ENCODE measurements around the gene DOCK2.

DNA sequence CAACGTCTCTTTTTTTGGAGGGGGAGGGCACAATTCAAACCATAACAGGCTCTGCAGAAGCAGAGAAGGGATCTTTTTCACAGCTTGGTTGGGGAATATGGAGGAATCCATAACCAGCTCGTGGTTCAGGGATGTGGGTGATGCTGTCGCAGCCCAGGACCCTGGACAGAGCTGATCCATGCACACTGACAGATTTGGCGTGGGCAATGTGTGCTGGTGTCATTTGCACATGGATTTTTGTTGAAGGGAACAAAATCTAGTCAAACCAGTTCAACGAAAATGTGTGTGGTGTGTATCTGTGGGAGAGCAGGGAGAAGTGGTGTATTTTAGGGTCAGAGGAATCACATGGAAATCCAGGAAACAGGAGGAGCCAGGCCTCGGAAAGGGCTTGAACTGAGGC lies 4.2 kb downstream of the DOCK2 start:
- TF ChIP-seq CTCF (IDR thresholded peaks at IDR 0.05; ENCODE audit: control extremely low read depth in 1 of 3, insufficient read depth in 1 of 3, low read depth in 1 of 3, low read length in 3 of 3) = no peak
- TF ChIP-seq BCL11A (IDR thresholded peaks at IDR 0.05; ENCODE audit: low read depth in 2 of 2, low read length in 2 of 2) = no peak
- TF ChIP-seq POLR2AphosphoS5 (IDR thresholded peaks at IDR 0.05; ENCODE audit: low read depth, low read length) = no peak
- peak; percentile 67 to 90; a peak in 3 of 4 replicates for TF ChIP-seq SIN3A (conservative IDR thresholded peaks at IDR 0.05 in 1 of 2, IDR thresholded peaks at IDR 0.05 in 1 of 2; ENCODE audit: low read depth in 1 of 2, low read length in 2 of 2)
- no peak for TF ChIP-seq SUZ12 (IDR thresholded peaks at IDR 0.05; ENCODE audit: low read length)
- no peak for TF ChIP-seq JUND (IDR thresholded peaks at IDR 0.05; ENCODE audit: low read length)
- TF ChIP-seq MAX (IDR thresholded peaks at IDR 0.05) = peak; percentile 65; the same call in 1 of the 2 replicates
- TF ChIP-seq EZH2 (IDR thresholded peaks at IDR 0.05; ENCODE audit: low read depth, low read length, severe bottlenecking) = no peak
- no peak for TF ChIP-seq SIX5 (IDR thresholded peaks at IDR 0.05; ENCODE audit: low read depth, low read length)
